AG20443 (cell line): ENCODE data around the gene PFKFB4.
"Not testable (repeated sequence)": the region's sequence is repeated elsewhere in the genome, so short reads cannot be mapped to it uniquely, and the experiment has no call there.

Source experiments
- DNase-seq: peaks from one replicate; pipeline ENCODE4 v3.0.0; 2012; ENCODE audit warnings: low spot score, mixed read lengths

The PFKFB4 gene

GRCh38 chr3:48558493-48559134 lies 2.0 kb upstream of the PFKFB4 start:
- DNase-seq: no peak

GRCh38 chr3:48555949-48556795 lies 431 bp downstream of the PFKFB4 start:
- no peak for DNase-seq

- no peak for DNase-seq
Measured at GRCh38 chr3:48555231-48555948, 1.2 kb downstream of the PFKFB4 start.

- no peak for DNase-seq
Measured at GRCh38 chr3:48553886-48554845, 2.4 kb downstream of the PFKFB4 start.

GRCh38 chr3:48553361-48553760 lies 3.2 kb downstream of the PFKFB4 start:
- no peak for DNase-seq

- DNase-seq: no peak
Measured at GRCh38 chr3:48552111-48552951, 4.3 kb downstream of the PFKFB4 start.

- DNase-seq: not testable (repeated sequence)
Measured at GRCh38 chr3:48551651-48552050, 5.0 kb downstream of the PFKFB4 start.

GRCh38 chr3:48548729-48549705 lies 7.6 kb downstream of the PFKFB4 start:
- DNase-seq: peak; percentile 88

- DNase-seq: no peak
Measured at GRCh38 chr3:48548126-48548525, 8.5 kb downstream of the PFKFB4 start.

GRCh38 chr3:48546203-48546829 lies 10.3 kb downstream of the PFKFB4 start:
- no peak for DNase-seq

- no peak for DNase-seq
Measured at GRCh38 chr3:48544141-48544540, 12.5 kb downstream of the PFKFB4 start.

- no peak for DNase-seq
Measured at GRCh38 chr3:48543271-48543866, 13.2 kb downstream of the PFKFB4 start.

GRCh38 chr3:48538451-48538850 lies 18.2 kb downstream of the PFKFB4 start:
- DNase-seq: no peak

GRCh38 chr3:48536785-48537184 lies 19.8 kb downstream of the PFKFB4 start:
- no peak for DNase-seq

- no peak for DNase-seq
Measured at GRCh38 chr3:48536116-48536515, 20.5 kb downstream of the PFKFB4 start.

- no peak for DNase-seq
Measured at GRCh38 chr3:48535578-48535977, 21.0 kb downstream of the PFKFB4 start.

GRCh38 chr3:48532977-48533337 lies 23.6 kb downstream of the PFKFB4 start:
- no peak for DNase-seq

- no peak for DNase-seq
Measured at GRCh38 chr3:48532271-48532976, 24.2 kb downstream of the PFKFB4 start.
